ENCODE results near the gene CCT2. TPM values are rescaled to one million over a fixed set of nuclear protein-coding genes. Genes with fewer than 3 reads are reported as not detected.

The CCT2 gene
- total RNA-seq, 1 experiment from 2014 or later: 345 TPM

GRCh38 chr12:69589082-69589481 is 3.8 kb downstream of the CCT2 start:
- Histone ChIP-seq H3K9me3 (ENCODE audit: low read length) (no peaks in the 10 kb centered on the region), H3K9ac (ENCODE audit: low read length) (no peak overlapping the region), H3K9me2 (replicated peaks; ENCODE audit: low read length) (no peaks in the 10 kb centered on the region), H3K27ac (ENCODE audit: low read length) (no peak overlapping the region), H4K20me1 (ENCODE audit: low read length) (peaks cover 34% of the 10 kb centered on the region), H3K36me3 (ENCODE audit: low read depth, low read length) (peaks cover 75% of the 10 kb centered on the region), H3K4me3 (ENCODE audit: low read length) (no peak overlapping the region), H3K4me2 (ENCODE audit: low read length) (no peak overlapping the region), H2AFZ (ENCODE audit: low read length) (no peak overlapping the region), H3K79me2 (ENCODE audit: low read length) (peaks cover 72% of the 10 kb centered on the region), H3K4me1 (ENCODE audit: insufficient read depth, low read length) (peaks cover 3% of the 10 kb centered on the region), H3F3A (ENCODE audit: low read length, unreplicated experiment) (no peaks in the 10 kb centered on the region), H3K27me3 (ENCODE audit: low read length) (no peaks in the 10 kb centered on the region)
- TF ChIP-seq EZH2 (IDR thresholded peaks at IDR 0.05; ENCODE audit: low read length, unreplicated experiment): no peak
- ChIA-PET CTCF (no interaction called here), POLR2A (ENCODE audit: unreplicated experiment) (no interaction called here)
- ATAC-seq (no peak), DNase-seq (no peak)
- intact Hi-C loops (cut with micrococcal nuclease): no loop called here
- no TSS peak for BruUV-seq (replicated peaks)

GRCh38 chr12:69595689-69596088 is 10.4 kb downstream of the CCT2 start:
- TF ChIP-seq CTCF (conservative IDR thresholded peaks at IDR 0.05; ENCODE audit: low read depth, low read length) (0 out of 2 replicates have a peak, but pooled peaks have one; percentile 17), EZH2phosphoT487 (IDR thresholded peaks at IDR 0.05; ENCODE audit: borderline replicate concordance, low read length) (no peak), EZH2 (IDR thresholded peaks at IDR 0.05; ENCODE audit: low read length, unreplicated experiment) (no peak)
- H3K9ac ChIP-seq (ENCODE audit: low read length): no peak overlapping the region
- H3K9me3 ChIP-seq (ENCODE audit: low read length): no peaks in the 10 kb centered on the region
- no peaks in the 10 kb centered on the region for H3K27me3 ChIP-seq (ENCODE audit: low read length)
- no peaks in the 10 kb centered on the region for H3K9me2 ChIP-seq (replicated peaks; ENCODE audit: low read length)
- no peak overlapping the region for H2AFZ ChIP-seq (ENCODE audit: low read length)
- H3K4me2 ChIP-seq (ENCODE audit: low read length): no peak overlapping the region
- no peak overlapping the region for H3K4me3 ChIP-seq (ENCODE audit: low read length)
- BruUV-seq (replicated peaks): no TSS peak
- peak; percentile 27; the same call in 1 of the 2 replicates for ATAC-seq
- intact Hi-C loops (cut with micrococcal nuclease): no loop called here
- DNase-seq: no peak
- no peak overlapping the region for H3K27ac ChIP-seq (ENCODE audit: low read length)
- H3K4me1 ChIP-seq (ENCODE audit: insufficient read depth, low read length): no peaks in the 10 kb centered on the region
- CTCF ChIA-PET: interaction anchor here (0.7 kb wide), 1 partner anchor 52 kb away, joined by 5 read pairs; no protein-coding TSS in a partner anchor
- H3F3A ChIP-seq (ENCODE audit: low read length, unreplicated experiment): no peaks in the 10 kb centered on the region
- 0 out of 2 replicates have a peak, but pooled peaks cover 15% of the 10 kb centered on the region for H4K20me1 ChIP-seq (ENCODE audit: low read length)
- H3K79me2 ChIP-seq (ENCODE audit: low read length): peaks cover 19% of the 10 kb centered on the region; the same call in 1 of the 2 replicates
- peaks cover 93% of the 10 kb centered on the region for H3K36me3 ChIP-seq (ENCODE audit: low read depth, low read length)
- POLR2A ChIA-PET (ENCODE audit: unreplicated experiment): no interaction called here

GRCh38 chr12:69598174-69598753 is 13.0 kb downstream of the CCT2 start:
- DNase-seq (no peak), ATAC-seq (no peak)
- H3K79me2 ChIP-seq (ENCODE audit: low read length): peaks cover 6% of the 10 kb centered on the region; the same call in 1 of the 2 replicates
- no peak for TF ChIP-seq EZH2 (IDR thresholded peaks at IDR 0.05; ENCODE audit: low read length, unreplicated experiment)
- no peak for TF ChIP-seq EZH2phosphoT487 (IDR thresholded peaks at IDR 0.05; ENCODE audit: borderline replicate concordance, low read length)
- TF ChIP-seq CTCF (conservative IDR thresholded peaks at IDR 0.05; ENCODE audit: low read depth, low read length): no peak
- H2AFZ ChIP-seq (ENCODE audit: low read length): no peak overlapping the region
- ChIA-PET POLR2A (ENCODE audit: unreplicated experiment) (no interaction called here), CTCF (no interaction called here)
- H3K4me2 ChIP-seq (ENCODE audit: low read length): no peak overlapping the region
- intact Hi-C loops (cut with micrococcal nuclease): no loop called here
- BruUV-seq (replicated peaks): no TSS peak
- H3K4me3 ChIP-seq (ENCODE audit: low read length): no peak overlapping the region
- no peaks in the 10 kb centered on the region for H3K9me3 ChIP-seq (ENCODE audit: low read length)
- no peak overlapping the region for H3K9ac ChIP-seq (ENCODE audit: low read length)
- H3K27me3 ChIP-seq (ENCODE audit: low read length): no peaks in the 10 kb centered on the region
- 0 out of 2 replicates have a peak, but pooled peaks cover 15% of the 10 kb centered on the region for H4K20me1 ChIP-seq (ENCODE audit: low read length)
- H3K27ac ChIP-seq (ENCODE audit: low read length): no peak overlapping the region
- peaks cover 90% of the 10 kb centered on the region for H3K36me3 ChIP-seq (ENCODE audit: low read depth, low read length)
- H3K4me1 ChIP-seq (ENCODE audit: insufficient read depth, low read length): no peaks in the 10 kb centered on the region
- no peaks in the 10 kb centered on the region for H3K9me2 ChIP-seq (replicated peaks; ENCODE audit: low read length)
- H3F3A ChIP-seq (ENCODE audit: low read length, unreplicated experiment): no peaks in the 10 kb centered on the region
